Activated naive CD4-positive, alpha-beta T cell treated with anti-CD3 and anti-CD28 coated beads, Interleukin-2, amount 10 ng/mL, durations not matched to agents 7 days and 5 days (primary cell): Measurements from ENCODE around the gene NLGN1.

Source experiments
- CTCF ChIA-PET: fragments of 350-600 bp; sonication (Branson Sonifier 250); formaldehyde crosslinking; loops from one replicate; lab custom pipeline; 2021; ENCODE audit warnings: antibody characterized with exemption; lab: Charles Lee
- DNase-seq: peaks from one replicate; pipeline ENCODE4 v3.0.0-alpha.2; 2020
- H3K27ac Mint-ChIP-seq: one replicate; pipeline ENCODE4 v1.8.0; 2021; ENCODE audit warnings: mild to moderate bottlenecking, moderate library complexity, mixed read lengths
- H3K27me3 Mint-ChIP-seq: one replicate; pipeline ENCODE4 v1.8.0; 2021; ENCODE audit warnings: mild to moderate bottlenecking, mixed read lengths
- H3K36me3 Mint-ChIP-seq: one replicate; pipeline ENCODE4 v1.8.0; 2021; ENCODE audit warnings: mixed read lengths
- H3K4me1 Mint-ChIP-seq: one replicate; pipeline ENCODE4 v1.8.0; 2021; ENCODE audit warnings: mixed read lengths
- H3K4me3 Mint-ChIP-seq: one replicate; pipeline ENCODE4 v1.8.0; 2021; ENCODE audit warnings: mild to moderate bottlenecking, moderate library complexity, mixed read lengths
- H3K9me3 Mint-ChIP-seq: one replicate; pipeline ENCODE4 v1.8.0; 2021; ENCODE audit warnings: mixed read lengths

NLGN1 gene

GRCh38 chr3:173957646-173958045, 560.1 kb downstream of the NLGN1 start:
- DNase-seq = no peak
- Mint-ChIP-seq H3K36me3 (no peaks in the 10 kb centered on the region), H3K4me1 (no peaks in the 10 kb centered on the region), H3K4me3 (no peak overlapping the region), H3K9me3 (no peaks in the 10 kb centered on the region), H3K27ac (no peak overlapping the region), H3K27me3 (no peaks in the 10 kb centered on the region)
- CTCF ChIA-PET = interaction anchor here (0.7 kb wide), 1 partner anchor 56 kb away, joined by 3 read pairs; no protein-coding TSS in a partner anchor

- H3K27me3 Mint-ChIP-seq = no peaks in the 10 kb centered on the region
- H3K4me3 Mint-ChIP-seq = no peak overlapping the region
- no peaks in the 10 kb centered on the region for H3K4me1 Mint-ChIP-seq
- H3K36me3 Mint-ChIP-seq = no peaks in the 10 kb centered on the region
- no peak overlapping the region for H3K27ac Mint-ChIP-seq
- CTCF ChIA-PET = no interaction called here
- no peak for DNase-seq
- no peaks in the 10 kb centered on the region for H3K9me3 Mint-ChIP-seq
Measured at GRCh38 chr3:173958805-173959204, 561.3 kb downstream of the NLGN1 start.

- DNase-seq = no peak
- CTCF ChIA-PET = no interaction called here
- H3K27ac Mint-ChIP-seq = no peak overlapping the region
- H3K4me3 Mint-ChIP-seq = no peak overlapping the region
- no peaks in the 10 kb centered on the region for H3K4me1 Mint-ChIP-seq
- H3K27me3 Mint-ChIP-seq = no peaks in the 10 kb centered on the region
- H3K36me3 Mint-ChIP-seq = no peaks in the 10 kb centered on the region
- H3K9me3 Mint-ChIP-seq = no peaks in the 10 kb centered on the region
Measured at GRCh38 chr3:173970281-173970680, 572.7 kb downstream of the NLGN1 start.

- CTCF ChIA-PET = no interaction called here
- Mint-ChIP-seq H3K4me1 (no peaks in the 10 kb centered on the region), H3K27me3 (no peaks in the 10 kb centered on the region), H3K4me3 (no peak overlapping the region), H3K27ac (no peak overlapping the region), H3K9me3 (peaks cover 2% of the 10 kb centered on the region), H3K36me3 (no peaks in the 10 kb centered on the region)
- no peak for DNase-seq
Measured at GRCh38 chr3:173976281-173976680, 578.7 kb downstream of the NLGN1 start.

DNA sequence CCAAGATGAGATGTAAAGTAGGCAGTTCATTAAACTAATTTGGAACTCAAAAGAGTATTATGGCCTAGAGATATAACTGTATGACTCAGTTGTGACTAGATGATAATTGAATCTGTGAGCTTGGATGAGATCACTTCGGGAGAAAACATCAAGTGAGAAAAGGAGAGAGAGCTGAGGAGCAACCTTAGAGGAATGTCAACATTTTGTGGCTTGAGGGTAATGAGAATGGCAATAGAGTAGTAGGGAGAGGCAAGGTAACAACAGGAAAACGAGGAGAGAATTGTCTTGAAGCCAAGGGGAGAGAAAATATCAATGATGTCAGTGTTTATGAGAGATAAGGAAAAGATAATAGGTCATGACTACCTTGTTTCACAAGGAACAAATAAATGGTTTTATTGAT, 580.2 kb downstream of the NLGN1 start:
- Mint-ChIP-seq H3K27me3 (no peaks in the 10 kb centered on the region), H3K4me1 (no peaks in the 10 kb centered on the region), H3K4me3 (no peak overlapping the region), H3K27ac (no peak overlapping the region), H3K36me3 (no peaks in the 10 kb centered on the region), H3K9me3 (peaks cover 2% of the 10 kb centered on the region)
- CTCF ChIA-PET = no interaction called here
- DNase-seq = no peak

GRCh38 chr3:173983343-173983742, 585.8 kb downstream of the NLGN1 start:
- H3K9me3 Mint-ChIP-seq = no peaks in the 10 kb centered on the region
- CTCF ChIA-PET = no interaction called here
- H3K27ac Mint-ChIP-seq = no peak overlapping the region
- DNase-seq = no peak
- no peaks in the 10 kb centered on the region for H3K4me1 Mint-ChIP-seq
- H3K36me3 Mint-ChIP-seq = no peaks in the 10 kb centered on the region
- H3K4me3 Mint-ChIP-seq = no peak overlapping the region
- H3K27me3 Mint-ChIP-seq = no peaks in the 10 kb centered on the region

GRCh38 chr3:173986861-173987410, 589.4 kb downstream of the NLGN1 start:
- Mint-ChIP-seq H3K27me3 (no peaks in the 10 kb centered on the region), H3K36me3 (no peaks in the 10 kb centered on the region), H3K4me1 (no peaks in the 10 kb centered on the region), H3K27ac (no peak overlapping the region), H3K9me3 (no peaks in the 10 kb centered on the region), H3K4me3 (no peak overlapping the region)
- no peak for DNase-seq
- CTCF ChIA-PET = no interaction called here

DNA sequence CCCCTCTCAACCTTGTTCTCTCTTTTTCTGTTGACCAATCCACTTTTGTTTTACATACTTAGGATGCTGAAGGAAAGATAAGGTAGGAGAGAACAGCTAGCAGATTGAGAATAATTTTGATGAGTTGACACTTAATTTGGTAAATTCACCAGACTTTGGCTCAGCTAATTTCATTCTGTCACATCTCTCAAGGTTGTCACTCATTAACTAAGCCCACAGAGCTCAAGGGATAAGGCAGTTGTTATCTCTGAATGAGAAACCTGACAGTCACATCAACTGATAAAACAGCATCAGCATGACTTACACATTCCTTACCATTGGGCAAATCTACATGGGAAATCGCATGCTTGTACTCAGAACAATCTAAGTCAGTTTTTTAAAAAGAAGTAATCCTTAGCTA, 591.4 kb downstream of the NLGN1 start:
- no peaks in the 10 kb centered on the region for H3K27me3 Mint-ChIP-seq
- H3K9me3 Mint-ChIP-seq = no peaks in the 10 kb centered on the region
- no peak for DNase-seq
- no peaks in the 10 kb centered on the region for H3K4me1 Mint-ChIP-seq
- no peak overlapping the region for H3K27ac Mint-ChIP-seq
- H3K36me3 Mint-ChIP-seq = no peaks in the 10 kb centered on the region
- CTCF ChIA-PET = no interaction called here
- H3K4me3 Mint-ChIP-seq = no peak overlapping the region

DNA sequence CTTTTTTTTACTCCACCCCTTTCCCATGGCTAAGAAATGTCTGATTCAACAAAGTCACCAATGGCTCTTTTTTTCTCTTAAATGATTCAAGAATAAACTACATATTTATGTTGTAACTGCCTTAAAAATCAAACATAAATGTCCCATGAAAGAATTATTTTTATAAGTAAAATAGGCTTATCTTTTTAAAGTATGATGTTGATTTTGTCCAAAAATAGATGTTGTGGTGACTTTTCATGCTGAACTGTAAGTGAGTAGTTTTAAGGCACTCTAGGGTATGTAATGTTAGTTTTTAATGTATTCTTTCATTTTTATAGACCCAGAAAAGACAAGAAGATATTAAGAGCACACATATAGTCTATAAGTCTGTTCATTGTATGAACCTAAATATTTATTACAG, 594.9 kb downstream of the NLGN1 start:
- no peak overlapping the region for H3K4me3 Mint-ChIP-seq
- H3K9me3 Mint-ChIP-seq = no peaks in the 10 kb centered on the region
- H3K4me1 Mint-ChIP-seq = no peaks in the 10 kb centered on the region
- H3K27ac Mint-ChIP-seq = no peak overlapping the region
- CTCF ChIA-PET = no interaction called here
- no peaks in the 10 kb centered on the region for H3K27me3 Mint-ChIP-seq
- no peaks in the 10 kb centered on the region for H3K36me3 Mint-ChIP-seq
- no peak for DNase-seq

GRCh38 chr3:173993299-173993698, 595.8 kb downstream of the NLGN1 start:
- Mint-ChIP-seq H3K27ac (no peak overlapping the region), H3K4me3 (no peak overlapping the region), H3K4me1 (no peaks in the 10 kb centered on the region), H3K36me3 (no peaks in the 10 kb centered on the region), H3K9me3 (no peaks in the 10 kb centered on the region), H3K27me3 (no peaks in the 10 kb centered on the region)
- CTCF ChIA-PET = no interaction called here
- DNase-seq = no peak

DNA sequence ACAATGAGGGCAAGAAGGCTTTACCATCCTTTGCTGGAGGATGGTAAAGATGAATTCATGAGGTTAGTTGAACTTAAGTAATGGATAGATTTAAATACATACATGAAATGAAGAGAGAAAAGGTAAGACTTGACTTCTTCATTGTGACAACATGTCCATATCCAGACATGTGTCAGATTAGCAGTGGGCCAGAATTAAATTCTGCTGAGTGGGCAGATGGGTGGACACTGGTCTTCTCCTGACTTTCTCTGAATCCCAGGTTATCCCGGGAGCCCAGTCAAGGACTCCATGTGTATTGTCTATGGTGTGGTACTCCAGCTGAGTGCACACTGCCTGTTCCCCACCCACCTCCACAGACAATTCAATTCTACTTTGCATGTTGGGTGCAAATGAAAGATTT, 603.1 kb downstream of the NLGN1 start:
- Mint-ChIP-seq H3K4me1 (no peaks in the 10 kb centered on the region), H3K36me3 (no peaks in the 10 kb centered on the region), H3K4me3 (no peak overlapping the region), H3K27ac (no peak overlapping the region), H3K9me3 (no peaks in the 10 kb centered on the region), H3K27me3 (no peaks in the 10 kb centered on the region)
- no peak for DNase-seq
- CTCF ChIA-PET = no interaction called here

DNA sequence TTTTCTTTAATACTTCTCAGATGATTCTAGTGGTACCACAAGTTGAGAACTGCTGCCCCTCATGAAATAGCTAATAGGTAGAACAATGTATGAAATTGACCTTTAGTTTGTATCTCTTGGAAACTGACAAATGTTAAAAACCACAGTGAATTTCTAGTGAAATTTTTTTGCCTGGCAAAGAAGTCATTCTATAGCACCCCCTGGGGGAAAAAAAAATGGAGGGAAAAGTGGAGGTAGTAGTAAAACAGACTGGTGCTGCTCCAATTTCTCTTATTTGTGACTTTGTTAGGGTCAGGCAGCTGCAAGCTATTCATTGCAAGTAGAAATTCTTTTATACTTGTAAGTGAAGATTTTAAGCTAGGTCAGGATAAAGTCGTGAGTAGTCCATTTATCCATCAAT, 605.0 kb downstream of the NLGN1 start:
- CTCF ChIA-PET = no interaction called here
- Mint-ChIP-seq H3K27ac (no peak overlapping the region), H3K9me3 (no peaks in the 10 kb centered on the region), H3K36me3 (no peaks in the 10 kb centered on the region), H3K4me3 (no peak overlapping the region), H3K27me3 (no peaks in the 10 kb centered on the region), H3K4me1 (no peaks in the 10 kb centered on the region)
- DNase-seq = no peak

DNA sequence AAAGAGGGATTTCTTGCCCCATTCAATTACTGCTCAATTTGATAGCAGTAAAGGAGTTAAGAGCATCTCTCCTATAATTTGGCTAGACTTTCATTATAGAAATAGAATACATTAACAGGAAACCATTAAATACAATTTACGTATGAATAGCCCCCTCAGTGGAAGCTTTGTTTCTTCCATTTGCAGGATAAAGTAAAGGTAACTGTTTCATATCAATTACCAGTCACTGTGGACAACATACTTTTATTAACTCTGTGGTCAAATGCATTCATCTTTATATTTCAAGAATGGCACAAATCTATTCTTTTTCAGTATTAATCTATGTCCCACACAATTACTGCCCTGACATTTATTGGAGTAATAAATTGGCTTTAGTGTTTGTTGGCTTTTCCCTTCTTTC, 613.4 kb downstream of the NLGN1 start:
- no peaks in the 10 kb centered on the region for H3K36me3 Mint-ChIP-seq
- H3K4me3 Mint-ChIP-seq = no peak overlapping the region
- H3K9me3 Mint-ChIP-seq = no peaks in the 10 kb centered on the region
- no peaks in the 10 kb centered on the region for H3K4me1 Mint-ChIP-seq
- H3K27me3 Mint-ChIP-seq = no peaks in the 10 kb centered on the region
- no peak overlapping the region for H3K27ac Mint-ChIP-seq
- CTCF ChIA-PET = no interaction called here
- DNase-seq = no peak

GRCh38 chr3:174016186-174016585, 618.6 kb downstream of the NLGN1 start:
- Mint-ChIP-seq H3K36me3 (no peaks in the 10 kb centered on the region), H3K4me3 (no peak overlapping the region), H3K9me3 (peaks cover 3% of the 10 kb centered on the region), H3K27ac (no peak overlapping the region), H3K4me1 (no peaks in the 10 kb centered on the region), H3K27me3 (no peaks in the 10 kb centered on the region)
- DNase-seq = no peak
- CTCF ChIA-PET = no interaction called here

- H3K9me3 Mint-ChIP-seq = peaks cover 3% of the 10 kb centered on the region
- H3K36me3 Mint-ChIP-seq = no peaks in the 10 kb centered on the region
- no peaks in the 10 kb centered on the region for H3K27me3 Mint-ChIP-seq
- no peak overlapping the region for H3K27ac Mint-ChIP-seq
- no peak overlapping the region for H3K4me3 Mint-ChIP-seq
- CTCF ChIA-PET = no interaction called here
- no peaks in the 10 kb centered on the region for H3K4me1 Mint-ChIP-seq
- DNase-seq = no peak
Measured at GRCh38 chr3:174020156-174020555, 622.6 kb downstream of the NLGN1 start.

DNA sequence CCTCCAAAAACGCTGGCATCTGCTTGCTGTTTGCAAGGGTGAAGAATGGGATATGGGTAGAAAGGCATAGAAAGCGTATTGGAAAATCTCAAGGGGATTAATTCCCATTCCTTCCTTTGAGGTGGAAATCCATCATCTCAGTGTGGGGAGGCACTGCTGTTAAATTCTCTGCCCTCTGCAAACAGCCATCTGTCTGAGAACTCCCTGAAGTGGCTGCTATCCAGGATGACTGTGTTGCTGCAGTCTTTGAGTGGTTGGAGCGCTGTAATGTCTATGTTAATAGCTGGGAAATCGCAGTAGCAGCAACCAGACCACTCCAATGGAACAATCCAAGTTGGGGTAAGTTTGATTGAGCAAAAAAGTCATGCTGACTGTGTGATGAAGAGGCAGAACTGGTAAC, 625.9 kb downstream of the NLGN1 start:
- CTCF ChIA-PET = no interaction called here
- no peak overlapping the region for H3K4me3 Mint-ChIP-seq
- H3K27me3 Mint-ChIP-seq = no peaks in the 10 kb centered on the region
- no peak for DNase-seq
- peaks cover 8% of the 10 kb centered on the region for H3K9me3 Mint-ChIP-seq
- no peaks in the 10 kb centered on the region for H3K36me3 Mint-ChIP-seq
- H3K27ac Mint-ChIP-seq = no peak overlapping the region
- no peaks in the 10 kb centered on the region for H3K4me1 Mint-ChIP-seq
